CD14-positive monocyte (primary cell): ENCODE results near the gene MACO1. TPM values are rescaled to one million over a fixed set of nuclear protein-coding genes. Genes with fewer than 3 reads are reported as not detected.

Experiments
- DNase-seq, 3 donors: peaks; one replicate each; pipeline ENCODE4 v3.0.0-alpha.2; 2011 to 2022
- H2AFZ ChIP-seq: 2 replicates; pipeline ENCODE4 v1.6.0; 2012; ENCODE audit warnings: mild to moderate bottlenecking, low read depth, low read length, inconsistent platforms; ENCODE audit not compliant: insufficient read depth, poor library complexity, severe bottlenecking
- H3K27ac ChIP-seq, 2 donors: 1 replicate in 1 of 2; 2 replicates in 1 of 2; pipeline ENCODE4 v1.5.1; 2012 to 2013; ENCODE audit warnings: low read length in 2 of 2, control low read depth in 1 of 2, inconsistent platforms in 1 of 2, low read depth in 1 of 2, mild to moderate bottlenecking in 1 of 2
- H3K27me3 ChIP-seq, 2 donors: one replicate each; pipeline versions ENCODE4 v1.6.0 to v1.6.1; 2011 to 2013; ENCODE audit warnings: low read length in 2 of 2; ENCODE audit not compliant: control insufficient read depth in 2 of 2, insufficient read depth in 2 of 2
- H3K36me3 ChIP-seq, 2 donors: replicated peaks in 1 of 2; 1 replicate in 1 of 2; 2 replicates in 1 of 2; pipeline versions ENCODE4 v1.5.1 to v1.6.1; 2012 to 2013; ENCODE audit warnings: low read length in 2 of 2, control low read depth in 1 of 2, inconsistent platforms in 1 of 2, mild to moderate bottlenecking in 1 of 2; ENCODE audit not compliant: insufficient read depth in 2 of 2, control insufficient read depth in 1 of 2
- H3K4me1 ChIP-seq, 2 donors: 1 replicate in 1 of 2; 2 replicates in 1 of 2; pipeline versions ENCODE4 v1.5.1 to v1.6.1; 2012 to 2013; ENCODE audit warnings: low read length in 2 of 2, control low read depth in 1 of 2, inconsistent platforms in 1 of 2, mild to moderate bottlenecking in 1 of 2, moderate library complexity in 1 of 2; ENCODE audit not compliant: insufficient read depth in 2 of 2, control insufficient read depth in 1 of 2
- H3K4me2 ChIP-seq: replicated peaks from 2 replicates; pipeline ENCODE3; 2012; ENCODE audit warnings: low read length, moderate library complexity, mild to moderate bottlenecking; ENCODE audit not compliant: poor library complexity, severe bottlenecking; ENCODE audit errors: extremely low read depth
- H3K4me3 ChIP-seq, 3 experiments: fragments of 200-600 bp in 1 of 3; sonication (generic) in 1 of 3; replicated peaks in 1 of 3; 1 replicate in 2 of 3; 2 replicates in 1 of 3; pipeline ENCODE4 v1.5.1; 2011 to 2013; ENCODE audit warnings: low read length in 3 of 3, mild to moderate bottlenecking in 3 of 3, control low read depth in 2 of 3, low read depth in 2 of 3, inconsistent platforms in 1 of 3, moderate library complexity in 1 of 3
- H3K79me2 ChIP-seq: 2 replicates; pipeline ENCODE4 v1.6.0; 2012; ENCODE audit warnings: mild to moderate bottlenecking, control low read depth, inconsistent platforms, low read length, moderate library complexity; ENCODE audit not compliant: insufficient read depth
- H3K9ac ChIP-seq: 2 replicates; pipeline ENCODE4 v1.6.0; 2017; ENCODE audit warnings: low read length, mild to moderate bottlenecking; ENCODE audit not compliant: insufficient read depth, poor library complexity, severe bottlenecking
- H3K9me3 ChIP-seq, 2 donors: replicated peaks in 1 of 2; 1 replicate in 1 of 2; 2 replicates in 1 of 2; pipeline versions ENCODE4 v1.5.1 to v1.6.1; 2012 to 2013; ENCODE audit warnings: low read length in 2 of 2, control low read depth in 1 of 2; ENCODE audit not compliant: control insufficient read depth in 1 of 2, insufficient read depth in 1 of 2
- H4K20me1 ChIP-seq: 2 replicates; pipeline ENCODE4 v1.6.0; 2012; ENCODE audit warnings: mild to moderate bottlenecking, low read length, control low read depth, moderate library complexity; ENCODE audit not compliant: insufficient read depth
- H3K27ac Mint-ChIP-seq, 7 donors: one replicate each; pipeline ENCODE4 v1.8.0; 2020; ENCODE audit warnings: mild to moderate bottlenecking in 7 of 7, mixed read lengths in 7 of 7, moderate library complexity in 6 of 7, inconsistent platforms in 2 of 7
- H3K27me3 Mint-ChIP-seq, 3 donors: one replicate each; pipeline ENCODE4 v1.8.0; 2021 to 2022; ENCODE audit warnings: low read depth in 3 of 3, mild to moderate bottlenecking in 3 of 3, mixed read lengths in 3 of 3, moderate library complexity in 3 of 3, inconsistent platforms in 1 of 3
- H3K36me3 Mint-ChIP-seq, 2 donors: one replicate each; pipeline ENCODE4 v1.8.0; 2020; ENCODE audit warnings: mixed read lengths in 2 of 2, inconsistent platforms in 1 of 2, mild to moderate bottlenecking in 1 of 2
- H3K4me1 Mint-ChIP-seq: one replicate; pipeline ENCODE4 v1.8.0; 2020; ENCODE audit warnings: mild to moderate bottlenecking, mixed read lengths
- H3K4me3 Mint-ChIP-seq, 2 donors: one replicate each; pipeline ENCODE4 v1.8.0; 2020; ENCODE audit warnings: mild to moderate bottlenecking in 2 of 2, mixed read lengths in 2 of 2, moderate library complexity in 1 of 2
- H3K9me3 Mint-ChIP-seq, 7 donors: one replicate each; pipeline ENCODE4 v1.8.0; 2020 to 2022; ENCODE audit warnings: mixed read lengths in 7 of 7, mild to moderate bottlenecking in 6 of 7, moderate library complexity in 6 of 7, inconsistent platforms in 2 of 7
- WGBS: methylation state at CpG from one replicate; pipeline ENCODE4 v1.1.5; 2013; ENCODE audit warnings: missing lambda C conversion rate; ENCODE audit not compliant: insufficient coverage; 5-methylcytosine and 5-hydroxymethylcytosine counted together
- intact Hi-C, 2 donors: fragments of 100-400 bp; cut with micrococcal nuclease; formaldehyde crosslinking; loops; one replicate each; pipeline versions ENCODE4 v1.15.0 to v1.15.1; 2023
- polyA plus RNA-seq, 3 donors: library from polyadenylated mRNA; depleted of rRNA in 1 of 3; unstranded in 2 of 3; stranded (reverse) in 1 of 3; fragments of 300-500 nt in 2 of 3; fragments of >200 nt in 1 of 3; fragmentation: Illumina TruSeq in 2 of 3; gene quantifications; 1 replicate in 2 of 3; 2 replicates in 1 of 3; pipeline ENCODE4 v1.2.3, GENCODE V29; 2012 to 2021
- TF ChIP-seq, protein P1 (sequence below): fragments of 200-600 bp; IDR thresholded peaks from one replicate; pipeline ENCODE4 v1.8.0; 2022; ENCODE audit warnings: antibody characterized with exemption, mild to moderate bottlenecking

MACO1 gene
- polyA plus RNA-seq, 3 donors: 2.6 to 4.1 (median 3.9) TPM

DNA sequence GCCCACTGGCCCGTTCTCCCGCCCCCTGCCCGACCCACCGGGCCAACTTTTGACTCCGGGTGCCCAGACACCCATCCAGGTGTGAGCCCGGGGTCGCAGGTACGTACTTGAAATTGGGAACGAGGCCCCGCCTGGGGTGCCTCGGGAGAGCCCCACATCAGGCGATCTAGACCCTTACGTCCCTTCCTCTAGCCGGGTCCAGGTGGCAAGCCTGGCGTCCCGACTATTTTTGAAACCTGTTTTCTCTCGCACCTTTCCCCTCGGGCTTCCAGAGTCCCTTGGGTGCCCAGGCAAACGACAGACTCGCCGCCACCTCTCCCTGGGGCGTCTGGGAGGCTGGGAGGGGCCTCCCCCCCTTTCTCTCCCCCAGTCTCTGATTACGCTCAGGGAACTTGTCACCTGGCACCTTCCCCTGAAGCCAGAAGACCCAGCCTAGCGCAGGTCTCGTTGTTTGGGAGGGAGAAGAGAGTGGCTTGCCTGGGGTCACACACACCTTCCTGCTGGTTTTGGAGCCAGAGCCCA, 113.6 kb downstream of the MACO1 start:
- H3K79me2 ChIP-seq: peaks cover 37% of the 10 kb centered on the region
- no peaks in the 10 kb centered on the region for H3K27me3 ChIP-seq
- Mint-ChIP-seq H3K36me3 (peaks cover 0 to 6% of the 10 kb centered on the region in 2 donors), H3K4me3 (peak overlapping the region; percentile 73 to 87), H3K27ac (peak overlapping the region in 4 of 7 donors; percentile 15 to 79 (median 44)), H3K9me3 (peaks cover 0 to 2% (median 0%) of the 10 kb centered on the region in 7 donors), H3K27me3 (peaks cover 3 to 12% (median 5%) of the 10 kb centered on the region in 3 donors), H3K4me1 (peaks cover 48% of the 10 kb centered on the region)
- intact Hi-C loops: loop anchor here in 1 of 2 donors (10.0 kb wide), 1 partner anchor 70 kb away; the partner anchor contains the start of gene MAN1C1
- H3K4me1 ChIP-seq: peaks cover 32 to 43% of the 10 kb centered on the region in 2 donors
- H3K9me3 ChIP-seq: no peaks in the 10 kb centered on the region
- DNase-seq: no peak
- H2AFZ ChIP-seq: peak overlapping the region; percentile 82
- no peaks in the 10 kb centered on the region for H3K36me3 ChIP-seq
- peak overlapping the region; percentile 76 for H3K9ac ChIP-seq
- H3K4me2 ChIP-seq: peak overlapping the region; percentile 95
- WGBS: 0% methylated on average over 16 of the region's 25 CpGs
- TF ChIP-seq, protein P1, sequence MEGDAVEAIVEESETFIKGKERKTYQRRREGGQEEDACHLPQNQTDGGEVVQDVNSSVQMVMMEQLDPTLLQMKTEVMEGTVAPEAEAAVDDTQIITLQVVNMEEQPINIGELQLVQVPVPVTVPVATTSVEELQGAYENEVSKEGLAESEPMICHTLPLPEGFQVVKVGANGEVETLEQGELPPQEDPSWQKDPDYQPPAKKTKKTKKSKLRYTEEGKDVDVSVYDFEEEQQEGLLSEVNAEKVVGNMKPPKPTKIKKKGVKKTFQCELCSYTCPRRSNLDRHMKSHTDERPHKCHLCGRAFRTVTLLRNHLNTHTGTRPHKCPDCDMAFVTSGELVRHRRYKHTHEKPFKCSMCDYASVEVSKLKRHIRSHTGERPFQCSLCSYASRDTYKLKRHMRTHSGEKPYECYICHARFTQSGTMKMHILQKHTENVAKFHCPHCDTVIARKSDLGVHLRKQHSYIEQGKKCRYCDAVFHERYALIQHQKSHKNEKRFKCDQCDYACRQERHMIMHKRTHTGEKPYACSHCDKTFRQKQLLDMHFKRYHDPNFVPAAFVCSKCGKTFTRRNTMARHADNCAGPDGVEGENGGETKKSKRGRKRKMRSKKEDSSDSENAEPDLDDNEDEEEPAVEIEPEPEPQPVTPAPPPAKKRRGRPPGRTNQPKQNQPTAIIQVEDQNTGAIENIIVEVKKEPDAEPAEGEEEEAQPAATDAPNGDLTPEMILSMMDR: no peak
- peak overlapping the region in 1 of 2 donors; percentile 14 for H3K27ac ChIP-seq
- H3K4me3 ChIP-seq: peak overlapping the region; percentile 59 to 82 (median 60)
- peaks cover 15% of the 10 kb centered on the region for H4K20me1 ChIP-seq

DNA sequence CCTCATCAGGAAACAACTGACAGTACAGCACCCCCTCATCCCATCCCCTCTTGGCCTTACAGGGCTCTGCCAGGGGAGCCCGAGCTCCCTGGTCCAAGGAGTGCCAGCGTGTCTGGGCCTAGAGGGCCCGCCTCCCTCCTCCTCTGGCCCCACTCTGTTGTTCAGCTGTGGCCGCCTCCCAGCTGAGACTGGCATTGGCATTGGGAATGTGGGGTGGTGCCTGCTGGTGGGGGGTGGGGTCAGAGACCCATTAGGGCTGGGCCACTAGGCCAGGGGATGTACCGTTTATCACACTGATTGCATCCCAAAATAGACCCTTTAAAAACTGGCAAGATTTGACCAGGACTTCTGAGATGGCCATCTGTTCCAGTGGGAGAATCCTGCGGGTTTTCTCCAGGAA, 114.1 kb downstream of the MACO1 start:
- peak overlapping the region in 1 of 3 experiments; percentile 82 for H3K4me3 ChIP-seq
- H3K79me2 ChIP-seq: peaks cover 37% of the 10 kb centered on the region
- H3K36me3 Mint-ChIP-seq: peaks cover 0 to 6% of the 10 kb centered on the region in 2 donors
- H3K4me3 Mint-ChIP-seq: peak overlapping the region; percentile 73 to 87
- no peaks in the 10 kb centered on the region for H3K9me3 ChIP-seq
- H3K4me2 ChIP-seq: peak overlapping the region; percentile 95
- peak overlapping the region; percentile 82 for H2AFZ ChIP-seq
- H3K27ac ChIP-seq: no peak overlapping the region
- 0% methylated on average over 1 of the region's 6 CpGs for WGBS
- H4K20me1 ChIP-seq: peaks cover 20% of the 10 kb centered on the region
- H3K9ac ChIP-seq: peak overlapping the region; percentile 76
- peaks cover 53% of the 10 kb centered on the region for H3K4me1 Mint-ChIP-seq
- TF ChIP-seq, protein P1: no peak
- no peak for DNase-seq
- H3K27ac Mint-ChIP-seq: peak overlapping the region in 3 of 7 donors; percentile 15 to 79 (median 59)
- H3K9me3 Mint-ChIP-seq: peaks cover 0 to 2% (median 0%) of the 10 kb centered on the region in 7 donors
- H3K27me3 Mint-ChIP-seq: peaks cover 3 to 12% (median 5%) of the 10 kb centered on the region in 3 donors
- peaks cover 37 to 48% of the 10 kb centered on the region in 2 donors for H3K4me1 ChIP-seq
- no peaks in the 10 kb centered on the region for H3K36me3 ChIP-seq
- intact Hi-C loops: loop anchor here in 1 of 2 donors (10.0 kb wide), 1 partner anchor 70 kb away; the partner anchor contains the start of gene MAN1C1
- no peaks in the 10 kb centered on the region for H3K27me3 ChIP-seq
